Breast epithelium (tissue), 4 donors: Measurements from ENCODE around the gene MT1E. TPM values are rescaled to one million over a fixed set of nuclear protein-coding genes. Genes with fewer than 3 reads are reported as not detected.

Source experiments
- DNase-seq, 2 donors: peaks; one replicate each; pipeline ENCODE4 v3.0.0-alpha.2; 2019; ENCODE audit warnings: low spot score in 2 of 2
- H3K27ac ChIP-seq, 2 donors: fragments of 200-600 bp; sonication (generic) in 1 of 2; one replicate each; pipeline ENCODE4 v1.5.1; 2016 to 2019; ENCODE audit warnings: mild to moderate bottlenecking in 1 of 2
- H3K27me3 ChIP-seq, 2 donors: fragments of 200-600 bp; sonication (generic) in 1 of 2; one replicate each; pipeline versions ENCODE4 v1.5.1 to v1.6.0; 2017 to 2019; ENCODE audit warnings: control low read depth in 1 of 2, mild to moderate bottlenecking in 1 of 2
- H3K36me3 ChIP-seq: fragments of 200-600 bp; one replicate; pipeline ENCODE4 v1.5.1; 2019
- H3K4me1 ChIP-seq, 2 donors: fragments of 200-600 bp; sonication (generic); one replicate each; pipeline ENCODE4 v1.5.1; 2016 to 2019; ENCODE audit warnings: control low read depth in 1 of 2
- H3K4me3 ChIP-seq, 3 donors: fragments of 200-600 bp; sonication (generic); 1 replicate in 2 of 3; 2 replicates in 1 of 3; pipeline ENCODE4 v1.5.1; 2016 to 2019; ENCODE audit warnings: mild to moderate bottlenecking in 3 of 3, moderate library complexity in 2 of 3
- H3K9me3 ChIP-seq, 2 donors: fragments of 200-600 bp; sonication (generic) in 1 of 2; one replicate each; pipeline ENCODE4 v1.5.1; 2016 to 2019; ENCODE audit warnings: control low read depth in 1 of 2
- CTCF ChIP-seq, 3 donors: fragments of 450-650 bp; IDR thresholded peaks; one replicate each; pipeline ENCODE4 v1.5.1; 2016 to 2017; ENCODE audit warnings: antibody characterized with exemption in 3 of 3, mild to moderate bottlenecking in 3 of 3, moderate library complexity in 3 of 3
- POLR2A ChIP-seq: fragments of 450-650 bp; IDR thresholded peaks from one replicate; pipeline ENCODE4 v1.6.1; 2016; ENCODE audit warnings: antibody characterized with exemption, mild to moderate bottlenecking, moderate library complexity
- POLR2AphosphoS5 ChIP-seq, 3 donors: sonication (generic); formaldehyde crosslinking; IDR thresholded peaks; one replicate each; pipeline ENCODE4 v1.6.1; 2017; ENCODE audit warnings: antibody characterized with exemption in 3 of 3
- intact Hi-C: fragments of 100-400 bp; cut with DNase I; formaldehyde crosslinking; loops from one replicate; pipeline ENCODE4 v1.15.1; 2023; ENCODE audit warnings: low total_unique reads
- total RNA-seq, 3 donors: library from RNA; depleted of rRNA; stranded (reverse); fragments of >200 nt; gene quantifications; one replicate each; pipeline ENCODE4 v1.1.0, GENCODE V29; 2016

The MT1E gene
- total RNA-seq, 3 donors from 2014 or later: 284 to 698 (median 513) TPM

- H3K27ac ChIP-seq: peak overlapping the region in 1 of 2 donors; percentile 86
- TF ChIP-seq POLR2AphosphoS5 (IDR thresholded peaks at IDR 0.05) (no peak), CTCF (IDR thresholded peaks at IDR 0.05) (no peak), POLR2A (no peak)
- H3K36me3 ChIP-seq: no peaks in the 10 kb centered on the region
- H3K27me3 ChIP-seq: peaks cover 0 to 5% of the 10 kb centered on the region in 2 donors
- H3K4me1 ChIP-seq: no peaks in the 10 kb centered on the region
- H3K4me3 ChIP-seq: peak overlapping the region; percentile 56 to 80 (median 66)
- H3K9me3 ChIP-seq: no peaks in the 10 kb centered on the region
- no peak for DNase-seq
- intact Hi-C loops: no loop called here
These were observed 8.0 kb downstream of the MT1E start for GRCh38 chr16:56633535-56633934.

DNA sequence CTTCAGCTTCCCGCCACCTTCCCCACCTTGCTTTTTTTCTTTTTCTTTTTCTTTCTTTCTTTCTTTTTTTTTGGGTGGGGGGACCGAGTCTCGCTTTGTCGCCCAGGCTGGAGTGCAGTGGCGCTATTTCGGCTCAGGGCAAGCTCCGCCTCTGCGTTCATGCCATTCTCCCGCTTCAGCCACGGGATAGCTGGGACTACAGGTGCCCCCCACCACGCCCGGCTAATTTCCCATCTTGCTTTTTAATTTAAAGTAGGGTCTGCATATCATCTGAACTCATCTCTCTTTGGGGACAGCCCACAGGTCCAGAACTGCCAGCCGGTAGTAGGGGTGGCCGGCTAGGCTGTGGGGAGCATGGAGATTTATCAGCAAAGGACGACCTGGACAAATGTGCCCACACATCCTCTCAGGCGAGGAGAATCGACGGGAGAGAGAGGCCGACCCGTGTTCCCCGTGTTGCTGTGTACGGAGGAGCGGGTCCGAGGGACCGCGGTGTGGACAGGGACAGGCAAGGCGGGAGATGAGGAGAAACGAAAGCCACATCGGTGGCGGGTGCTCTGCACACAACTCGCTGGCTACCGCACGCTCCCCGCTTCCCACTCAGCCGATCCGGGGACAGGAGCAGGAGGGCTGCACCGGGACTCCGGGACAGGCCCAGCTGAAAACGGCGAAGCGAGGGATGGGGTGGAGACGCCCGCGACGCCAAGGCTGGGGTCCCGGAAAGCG lies 9.3 kb downstream of the MT1E start:
- Histone ChIP-seq H3K27ac (no peak overlapping the region), H3K36me3 (no peaks in the 10 kb centered on the region), H3K9me3 (no peaks in the 10 kb centered on the region), H3K27me3 (peaks cover 0 to 6% of the 10 kb centered on the region in 2 donors), H3K4me3 (peak overlapping the region in 2 of 3 donors; percentile 37 to 56), H3K4me1 (no peaks in the 10 kb centered on the region)
- DNase-seq: no peak
- intact Hi-C loops: no loop called here
- TF ChIP-seq POLR2AphosphoS5 (IDR thresholded peaks at IDR 0.05) (no peak), POLR2A (no peak), CTCF (IDR thresholded peaks at IDR 0.05) (no peak)

- peak overlapping the region in 2 of 3 donors; percentile 37 to 56 for H3K4me3 ChIP-seq
- H3K36me3 ChIP-seq: no peaks in the 10 kb centered on the region
- TF ChIP-seq POLR2A (no peak), CTCF (IDR thresholded peaks at IDR 0.05) (no peak), POLR2AphosphoS5 (IDR thresholded peaks at IDR 0.05) (no peak)
- intact Hi-C loops: no loop called here
- no peak overlapping the region for H3K27ac ChIP-seq
- H3K4me1 ChIP-seq: no peaks in the 10 kb centered on the region
- no peaks in the 10 kb centered on the region for H3K9me3 ChIP-seq
- no peak for DNase-seq
- peaks cover 0 to 6% of the 10 kb centered on the region in 2 donors for H3K27me3 ChIP-seq
These were observed 9.9 kb downstream of the MT1E start for GRCh38 chr16:56635441-56635967.

DNA sequence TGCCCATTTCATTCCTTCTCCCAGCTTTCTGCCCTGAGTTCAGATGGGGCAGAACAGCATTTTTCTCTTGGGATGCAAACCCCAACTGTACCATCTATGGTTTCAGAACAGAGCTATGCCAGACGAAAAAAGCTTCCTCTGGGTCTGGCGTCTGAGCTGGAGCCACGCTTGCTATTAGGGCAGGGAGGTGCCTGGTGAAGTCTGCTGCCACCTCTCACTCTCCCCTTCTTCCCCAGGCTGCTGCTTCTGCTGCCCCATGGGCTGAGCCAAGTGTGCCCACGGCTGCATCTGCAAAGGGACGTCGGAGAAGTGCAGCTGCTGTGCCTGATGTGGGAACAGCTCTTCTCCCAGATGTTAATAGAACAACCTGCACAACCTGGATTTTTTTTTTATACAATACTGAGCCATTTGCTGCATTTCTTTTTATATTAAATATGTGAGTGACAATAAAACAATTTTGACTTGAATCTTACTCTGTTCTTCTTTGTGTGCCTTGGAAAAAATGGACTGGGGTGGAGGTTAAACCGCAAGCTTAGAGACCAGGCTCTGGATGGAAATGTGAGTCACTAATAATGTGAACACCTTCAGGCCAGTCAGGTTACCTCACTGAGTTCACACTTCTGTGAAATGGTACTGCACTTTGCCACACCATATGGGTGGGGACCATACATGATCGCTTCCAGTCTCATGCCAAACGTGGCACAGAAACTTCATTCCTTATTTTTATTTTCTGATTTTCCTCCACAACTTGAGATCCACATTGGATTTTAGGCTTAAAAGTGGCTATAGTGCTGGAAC lies 11.2 kb downstream of the MT1E start:
- H3K9me3 ChIP-seq: no peaks in the 10 kb centered on the region
- no peak overlapping the region for H3K4me3 ChIP-seq
- no peak overlapping the region for H3K27ac ChIP-seq
- no peaks in the 10 kb centered on the region for H3K4me1 ChIP-seq
- peaks cover 0 to 6% of the 10 kb centered on the region in 2 donors for H3K27me3 ChIP-seq
- no peaks in the 10 kb centered on the region for H3K36me3 ChIP-seq
- TF ChIP-seq POLR2AphosphoS5 (IDR thresholded peaks at IDR 0.05): no peak
- TF ChIP-seq POLR2A: no peak
- no peak for TF ChIP-seq CTCF (IDR thresholded peaks at IDR 0.05)
- no peak for DNase-seq
- intact Hi-C loops: no loop called here
